Glomerular endothelial cell (primary cell): ENCODE data around the gene PRSS57. TPM values are rescaled to one million over a fixed set of nuclear protein-coding genes. Genes with fewer than 3 reads are reported as not detected.
"Not testable (repeated sequence)": the region's sequence is repeated elsewhere in the genome, so short reads cannot be mapped to it uniquely, and the experiment has no call there.

Experiments
- DNase-seq: peaks from one replicate; pipeline ENCODE4 v3.0.0-alpha.2; 2011; ENCODE audit warnings: low read depth, low spot score; ENCODE audit errors: extremely low read depth
- total RNA-seq: library from RNA; depleted of rRNA; stranded (reverse); fragments of >200 nt; gene quantifications from 2 replicates; pipeline ENCODE4 v1.2.3, GENCODE V29; 2015

The PRSS57 gene
- total RNA-seq, 1 donor from 2014 or later, result not detected

GRCh38 chr19:698529-698928, 3.3 kb upstream of the PRSS57 start:
- DNase-seq, result not testable (repeated sequence)

- DNase-seq, result no peak
These were observed 536 bp downstream of the PRSS57 start for GRCh38 chr19:694481-695351.

DNA sequence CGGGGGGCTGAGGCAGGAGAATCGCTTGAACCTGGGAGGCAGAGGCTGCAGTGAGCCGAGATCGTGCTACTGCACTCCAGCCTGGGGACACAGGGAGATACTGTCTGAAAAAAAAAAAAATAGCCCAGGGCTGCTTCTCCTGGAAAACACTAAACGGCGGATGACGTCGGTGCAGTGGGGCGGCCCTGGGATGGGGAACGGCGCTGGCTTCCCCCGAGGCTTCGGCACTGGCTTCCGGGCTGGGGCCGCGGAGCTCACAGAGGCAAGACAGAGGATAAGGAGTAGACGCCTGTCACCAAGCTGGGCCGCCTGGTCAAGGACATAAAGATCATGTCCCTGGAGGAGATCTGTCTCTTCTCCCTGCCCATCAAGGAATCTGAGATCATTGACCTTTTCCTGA, 5.0 kb downstream of the PRSS57 start:
- DNase-seq, result no peak

GRCh38 chr19:688992-689391, 6.3 kb downstream of the PRSS57 start:
- DNase-seq, result no peak

- DNase-seq, result no peak
These were observed 7.0 kb downstream of the PRSS57 start for GRCh38 chr19:688214-688613.

DNA sequence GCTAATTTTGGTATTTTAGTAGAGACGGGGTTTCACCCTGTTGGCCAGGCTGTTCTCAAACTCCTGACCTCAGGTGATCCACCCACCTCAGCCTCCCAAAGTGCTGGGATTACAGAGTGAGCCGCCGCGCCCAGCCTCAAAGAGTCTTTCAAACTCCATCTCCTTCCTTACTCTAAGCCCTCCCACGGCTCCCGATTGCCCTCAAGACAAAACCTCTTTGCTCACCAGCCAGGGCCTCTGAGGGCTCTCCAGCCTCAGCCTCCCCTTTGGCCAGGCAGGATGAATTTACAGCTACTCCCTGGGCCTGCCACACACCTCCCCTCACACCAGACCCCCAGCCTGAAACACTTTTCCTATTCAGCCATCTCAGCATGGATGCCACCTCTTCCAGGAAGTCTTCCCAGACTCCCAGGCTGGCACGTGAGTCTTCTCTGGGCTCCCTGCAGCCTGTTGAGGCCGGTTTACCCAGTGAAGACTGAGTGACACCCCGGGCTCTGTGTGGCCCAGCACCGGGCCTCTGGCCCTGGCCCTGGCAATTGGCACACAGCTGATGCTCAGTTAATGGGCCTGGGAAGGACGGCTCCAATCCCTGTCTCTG, 7.6 kb downstream of the PRSS57 start:
- DNase-seq, result no peak

DNA sequence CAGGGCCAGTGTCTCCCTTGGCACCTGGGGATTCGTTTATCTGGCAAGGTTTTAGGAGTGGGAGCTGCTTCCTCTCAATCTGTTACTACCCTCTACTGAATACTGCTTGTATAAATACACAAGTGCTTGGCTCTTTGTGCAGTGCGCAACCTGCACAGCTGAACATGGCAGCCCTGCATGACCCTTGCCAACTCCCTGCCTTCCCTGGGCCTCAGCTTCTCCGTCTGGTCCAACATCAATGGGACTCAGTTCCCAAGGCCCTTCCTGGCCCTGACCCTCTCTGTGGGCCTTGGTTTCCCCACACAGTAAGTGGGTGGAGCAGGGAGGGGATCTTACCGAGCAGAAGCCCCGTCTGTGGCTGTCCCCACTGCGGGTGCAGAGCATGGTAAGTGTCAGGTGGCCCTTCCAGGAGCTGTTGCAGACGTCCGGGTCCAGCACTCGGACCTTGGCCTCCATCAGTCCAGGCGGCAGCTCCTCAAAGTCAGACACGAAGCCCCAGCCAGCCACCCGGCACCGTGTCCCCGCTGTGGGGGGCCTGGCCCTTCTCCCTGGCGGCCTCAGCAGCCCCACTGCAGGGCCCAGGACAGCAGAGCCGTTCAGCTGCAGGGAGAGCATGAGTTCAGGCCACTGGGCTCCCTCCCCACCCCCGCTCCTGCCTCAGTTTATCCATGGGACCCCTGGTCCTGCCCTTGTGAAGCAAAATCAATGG, 8.5 kb downstream of the PRSS57 start:
- DNase-seq, result no peak

- no peak for DNase-seq
These were observed 9.8 kb downstream of the PRSS57 start for GRCh38 chr19:685454-685931.

GRCh38 chr19:682678-683320, 12.5 kb downstream of the PRSS57 start:
- DNase-seq, result no peak

DNA sequence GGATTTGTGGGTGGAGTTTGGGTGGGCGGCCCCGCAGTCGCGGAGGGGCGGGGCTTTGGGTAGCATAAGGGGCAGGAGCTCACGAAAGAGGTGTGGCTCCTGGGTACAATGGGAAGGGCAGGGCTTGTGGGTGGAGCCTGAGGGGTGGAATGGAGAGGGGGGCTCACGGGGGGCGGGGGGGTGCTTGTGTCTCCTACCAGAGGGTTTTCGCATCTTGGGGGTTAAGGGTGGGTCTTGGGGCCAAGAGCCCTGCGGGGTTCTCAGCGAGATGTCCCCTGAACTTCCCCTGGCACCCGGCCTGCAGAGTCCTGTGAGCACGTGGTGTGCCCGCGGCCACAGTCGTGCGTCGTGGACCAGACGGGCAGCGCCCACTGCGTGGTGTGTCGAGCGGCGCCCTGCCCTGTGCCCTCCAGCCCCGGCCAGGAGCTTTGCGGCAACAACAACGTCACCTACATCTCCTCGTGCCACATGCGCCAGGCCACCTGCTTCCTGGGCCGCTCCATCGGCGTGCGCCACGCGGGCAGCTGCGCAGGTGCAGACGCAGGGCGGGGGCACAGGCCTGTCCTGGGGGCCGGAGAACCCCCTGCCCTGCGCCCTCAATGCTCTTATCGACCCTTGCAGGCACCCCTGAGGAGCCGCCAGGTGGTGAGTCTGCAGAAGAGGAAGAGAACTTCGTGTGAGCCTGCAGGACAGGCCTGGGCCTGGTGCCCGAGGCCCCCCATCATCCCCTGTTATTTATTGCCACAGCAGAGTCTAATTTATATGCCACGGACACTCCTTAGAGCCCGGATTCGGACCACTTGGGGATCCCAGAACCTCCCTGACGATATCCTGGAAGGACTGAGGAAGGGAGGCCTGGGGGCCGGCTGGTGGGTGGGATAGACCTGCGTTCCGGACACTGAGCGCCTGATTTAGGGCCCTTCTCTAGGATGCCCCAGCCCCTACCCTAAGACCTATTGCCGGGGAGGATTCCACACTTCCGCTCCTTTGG, 13.9 kb downstream of the PRSS57 start:
- DNase-seq, result no peak

DNA sequence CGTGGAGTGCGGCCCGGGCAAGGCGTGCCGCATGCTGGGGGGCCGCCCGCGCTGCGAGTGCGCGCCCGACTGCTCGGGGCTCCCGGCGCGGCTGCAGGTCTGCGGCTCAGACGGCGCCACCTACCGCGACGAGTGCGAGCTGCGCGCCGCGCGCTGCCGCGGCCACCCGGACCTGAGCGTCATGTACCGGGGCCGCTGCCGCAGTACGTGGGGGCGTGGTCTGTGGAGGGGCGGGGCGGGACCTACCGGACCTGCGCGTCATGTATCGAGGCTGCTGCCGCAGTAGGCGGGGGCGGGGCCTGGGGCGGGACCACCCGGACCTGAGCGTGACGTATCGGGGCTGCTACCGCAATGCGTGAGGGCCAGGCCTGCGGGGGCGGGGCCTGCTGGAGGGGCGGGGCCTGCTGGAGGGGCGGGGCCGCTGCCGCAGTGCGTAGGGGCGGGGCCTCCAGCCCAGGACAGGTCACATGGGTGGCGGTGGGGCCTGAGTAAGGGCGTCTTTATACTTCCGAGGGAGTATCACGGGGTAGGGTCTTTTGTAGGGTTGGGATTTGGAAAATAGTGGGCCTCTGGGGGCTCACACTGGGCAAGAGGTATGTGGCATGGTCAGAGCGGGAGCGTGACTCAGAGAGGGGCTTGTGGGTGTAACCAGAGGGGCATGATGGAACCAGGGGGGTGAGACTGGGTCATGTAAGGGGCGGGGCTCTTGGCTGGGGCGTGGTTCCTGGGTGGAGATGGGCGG, 14.8 kb downstream of the PRSS57 start:
- DNase-seq, result peak; percentile 67

DNA sequence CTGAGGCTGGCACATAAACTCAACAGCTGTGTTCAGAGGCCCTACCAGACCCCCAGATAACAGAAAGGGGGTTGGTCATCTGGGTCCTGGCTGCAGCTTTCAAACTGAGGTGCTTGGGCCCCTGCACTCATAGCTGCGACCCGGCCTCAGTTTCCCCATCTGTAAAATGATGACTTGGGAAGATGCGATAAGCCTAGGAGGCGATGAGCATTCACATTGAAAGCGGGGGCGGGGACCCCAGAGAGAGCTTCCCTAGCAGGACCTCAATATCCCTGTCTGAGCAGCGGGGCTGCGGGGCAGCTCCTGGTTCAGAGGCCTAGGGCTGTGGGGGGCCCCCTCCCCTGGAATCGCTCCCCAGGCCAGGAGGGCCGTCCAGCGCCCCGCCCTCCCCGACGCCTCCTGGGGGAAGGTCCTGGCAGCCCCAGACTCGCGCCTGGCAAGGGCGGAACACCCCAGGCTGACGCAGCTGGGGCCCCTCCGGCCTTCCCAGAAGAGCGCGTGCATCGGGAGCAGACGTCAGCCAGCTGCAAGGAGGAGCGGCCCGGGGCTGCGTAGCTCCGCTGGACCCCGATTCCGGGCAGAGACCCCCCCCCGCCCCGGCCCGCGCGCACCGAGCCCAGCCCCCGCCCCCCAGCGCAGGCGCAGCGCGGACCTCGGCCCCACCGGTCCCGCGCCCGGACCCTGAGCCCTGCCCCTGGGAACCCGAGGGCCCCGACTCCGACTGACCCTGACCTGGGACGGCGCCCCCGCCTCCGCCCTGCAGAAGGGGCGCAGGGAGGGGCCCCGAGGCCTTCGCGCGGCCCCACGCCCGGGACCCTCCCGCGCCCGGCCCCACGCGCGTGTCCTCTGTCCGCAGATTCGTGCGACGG, 15.6 kb downstream of the PRSS57 start:
- DNase-seq, result no peak

DNA sequence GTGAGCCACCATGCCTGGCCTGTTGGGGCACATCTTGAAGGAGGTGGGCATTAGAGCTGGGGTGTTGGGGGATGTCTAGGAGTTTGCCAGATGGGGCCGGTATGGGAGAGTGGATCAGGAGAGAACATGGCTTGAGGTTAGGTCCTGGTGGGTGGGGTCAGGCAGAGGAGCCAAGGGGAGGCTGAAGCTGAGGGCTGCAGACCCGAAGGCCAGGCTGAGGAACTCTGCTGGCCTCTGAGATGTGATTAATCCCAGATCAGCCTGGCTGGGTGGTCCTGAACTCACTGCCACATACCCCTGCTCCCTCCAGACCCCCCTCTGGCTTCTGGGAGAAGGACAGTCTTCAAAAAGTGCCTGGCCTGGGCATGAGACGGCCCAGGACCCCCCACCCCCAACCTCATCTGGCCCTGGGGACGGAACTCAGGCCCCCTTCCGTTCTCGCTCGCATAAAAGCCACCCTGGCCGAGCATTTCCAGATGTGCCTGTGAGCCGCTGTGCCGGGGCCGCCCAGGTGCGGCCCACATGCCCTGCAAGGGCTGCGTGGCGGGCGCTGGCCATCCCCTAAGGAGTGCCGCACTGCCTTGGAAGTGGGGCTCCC, 16.4 kb downstream of the PRSS57 start:
- no peak for DNase-seq

- no peak for DNase-seq
These were observed 17.4 kb downstream of the PRSS57 start for GRCh38 chr19:677601-678436.

DNA sequence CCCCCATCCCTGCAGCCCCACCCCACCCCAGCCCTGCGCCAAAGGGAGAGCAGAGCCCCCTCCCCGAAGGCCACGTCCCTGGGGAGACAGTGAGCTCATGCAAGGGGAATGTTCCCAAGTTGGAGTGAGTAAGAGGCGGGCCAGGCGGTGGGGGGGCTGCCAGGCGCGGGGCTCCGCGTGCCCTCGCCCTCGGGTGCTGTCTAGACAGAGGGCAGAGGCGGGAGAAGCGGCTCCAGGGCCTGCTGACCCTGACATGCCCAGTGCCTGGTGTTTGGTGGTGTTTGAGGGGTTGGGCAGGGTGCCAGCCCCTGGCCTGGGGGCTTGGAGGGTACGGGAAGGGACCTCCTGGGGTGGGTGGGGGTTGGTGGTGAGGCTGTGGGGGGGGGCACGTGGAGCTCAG, 18.1 kb downstream of the PRSS57 start:
- DNase-seq, result no peak

DNA sequence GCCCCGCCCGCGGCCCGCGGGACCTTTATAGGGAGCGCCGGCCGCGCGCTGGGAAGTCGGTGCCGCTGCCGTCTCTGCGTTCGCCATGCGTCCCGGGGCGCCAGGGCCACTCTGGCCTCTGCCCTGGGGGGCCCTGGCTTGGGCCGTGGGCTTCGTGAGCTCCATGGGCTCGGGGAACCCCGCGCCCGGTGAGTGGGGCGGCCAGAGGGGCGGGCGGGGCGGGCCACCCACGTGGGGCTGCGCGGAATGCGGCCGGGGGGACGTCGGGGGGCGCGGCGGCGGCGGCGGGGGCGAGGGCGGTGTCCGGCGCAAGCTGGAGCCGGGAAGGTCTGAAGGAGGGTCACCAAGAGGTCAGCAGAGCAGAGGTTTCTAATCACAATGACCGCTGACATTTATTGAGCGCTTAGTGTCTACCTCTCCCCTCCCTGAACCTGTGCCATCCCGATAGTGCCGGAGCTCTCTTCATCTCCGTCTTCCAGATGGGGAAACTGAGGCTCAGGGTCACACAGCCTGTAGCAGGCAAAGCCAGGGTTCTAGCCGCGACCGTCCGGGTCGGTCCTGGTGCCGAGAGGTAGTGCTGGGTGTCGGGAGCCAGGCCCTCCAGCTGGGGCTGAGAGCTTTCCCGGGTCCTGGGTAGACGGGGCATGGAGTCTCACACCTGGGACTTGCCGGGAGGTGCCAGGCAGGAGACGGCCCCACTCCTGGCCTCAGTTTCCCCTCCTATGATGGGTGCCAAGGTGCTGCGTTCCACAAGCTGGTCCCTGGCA, 18.7 kb downstream of the PRSS57 start, which contains the start of gene FSTL3:
Gene FSTL3 (plus strand): TSS at position 54 of the 767 bp plus-strand sequence. CDS start 32 bp downstream, at position 86.
- no peak for DNase-seq
